ENCODE measurements around the gene RDH5. TPM values are rescaled to one million over a fixed set of nuclear protein-coding genes. Genes with fewer than 3 reads are reported as not detected.
A peak's percentile ranks its signal among the peaks of the same experiment; 100 is the strongest.

The RDH5 gene
- total and polyA plus RNA-seq, 2 of the 13 experiments (the other 11 are each of a cell fraction or from before 2014, with no cell fraction given) = 2.6 to 5.7 TPM

DNA sequence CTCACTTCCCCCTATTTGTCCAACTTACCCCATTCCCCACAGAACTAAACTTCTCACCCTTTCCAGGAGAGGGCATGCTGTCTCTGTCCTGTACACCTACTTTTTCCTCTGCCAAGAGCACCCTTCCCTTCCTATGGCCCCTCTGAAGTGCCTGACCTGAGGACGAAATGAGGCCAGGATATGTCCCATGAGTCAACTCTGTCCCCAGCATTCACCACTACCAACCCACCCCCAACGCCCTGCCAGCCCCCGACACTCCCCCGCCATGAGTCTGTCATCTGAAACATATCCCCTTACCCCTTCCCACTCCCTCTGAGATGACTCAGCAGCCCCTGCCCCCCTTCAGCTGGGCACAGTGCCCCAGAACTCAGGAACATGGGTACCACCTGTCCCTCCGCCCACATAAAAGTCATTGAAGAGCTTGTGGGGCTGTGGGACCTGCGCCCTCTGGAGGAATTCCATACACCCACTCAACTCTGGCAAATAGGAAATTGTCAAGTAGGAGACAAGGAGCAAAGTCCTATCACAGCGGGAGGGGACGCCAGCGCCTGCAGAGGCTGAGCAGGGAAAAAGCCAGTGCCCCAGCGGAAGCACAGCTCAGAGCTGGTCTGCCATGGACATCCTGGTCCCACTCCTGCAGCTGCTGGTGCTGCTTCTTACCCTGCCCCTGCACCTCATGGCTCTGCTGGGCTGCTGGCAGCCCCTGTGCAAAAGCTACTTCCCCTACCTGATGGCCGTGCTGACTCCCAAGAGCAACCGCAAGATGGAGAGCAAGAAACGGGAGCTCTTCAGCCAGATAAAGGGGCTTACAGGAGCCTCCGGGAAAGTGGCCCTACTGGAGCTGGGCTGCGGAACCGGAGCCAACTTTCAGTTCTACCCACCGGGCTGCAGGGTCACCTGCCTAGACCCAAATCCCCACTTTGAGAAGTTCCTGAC, 38.8 kb upstream of the RDH5 start (continued):
- no peak for TF ChIP-seq STAT6 (CRISPR knock-in tag; IDR thresholded peaks at IDR 0.05; ENCODE audit: borderline replicate concordance)
- TF ChIP-seq ZNF512B (CRISPR knock-in tag; IDR thresholded peaks at IDR 0.05; ENCODE audit: borderline replicate concordance) = no peak
- TF ChIP-seq, protein P1, sequence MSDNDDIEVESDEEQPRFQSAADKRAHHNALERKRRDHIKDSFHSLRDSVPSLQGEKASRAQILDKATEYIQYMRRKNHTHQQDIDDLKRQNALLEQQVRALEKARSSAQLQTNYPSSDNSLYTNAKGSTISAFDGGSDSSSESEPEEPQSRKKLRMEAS (IDR thresholded peaks at IDR 0.05) = peak; percentile 58
- TF ChIP-seq BHLHE40 (IDR thresholded peaks at IDR 0.05; ENCODE audit: low read length) = no peak
- peak; percentile 93 for TF ChIP-seq ZNF605 (CRISPR knock-in tag; IDR thresholded peaks at IDR 0.05)
- TF ChIP-seq NFYB (CRISPR knock-in tag; IDR thresholded peaks at IDR 0.05) = peak; percentile 12; the same call in 1 of the 2 replicates
- peak; percentile 66; the same call in 1 of the 2 replicates for TF ChIP-seq ERF (CRISPR knock-in tag; IDR thresholded peaks at IDR 0.05)
- TF ChIP-seq, protein P2, sequence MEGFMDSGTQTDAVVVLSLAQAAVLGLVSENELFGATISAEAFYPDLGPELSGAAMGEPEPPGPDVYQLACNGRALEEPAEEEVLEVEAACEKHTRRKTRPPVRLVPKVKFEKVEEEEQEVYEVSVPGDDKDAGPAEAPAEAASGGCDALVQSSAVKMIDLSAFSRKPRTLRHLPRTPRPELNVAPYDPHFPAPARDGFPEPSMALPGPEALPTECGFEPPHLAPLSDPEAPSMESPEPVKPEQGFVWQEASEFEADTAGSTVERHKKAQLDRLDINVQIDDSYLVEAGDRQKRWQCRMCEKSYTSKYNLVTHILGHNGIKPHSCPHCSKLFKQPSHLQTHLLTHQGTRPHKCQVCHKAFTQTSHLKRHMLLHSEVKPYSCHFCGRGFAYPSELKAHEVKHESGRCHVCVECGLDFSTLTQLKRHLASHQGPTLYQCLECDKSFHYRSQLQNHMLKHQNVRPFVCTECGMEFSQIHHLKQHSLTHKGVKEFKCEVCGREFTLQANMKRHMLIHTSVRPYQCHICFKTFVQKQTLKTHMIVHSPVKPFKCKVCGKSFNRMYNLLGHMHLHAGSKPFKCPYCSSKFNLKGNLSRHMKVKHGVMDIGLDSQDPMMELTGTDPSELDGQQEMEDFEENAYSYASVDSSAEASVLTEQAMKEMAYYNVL (CRISPR knock-in tag; IDR thresholded peaks at IDR 0.05; ENCODE audit: borderline replicate concordance) = peak; percentile 63; the same call in 1 of the 2 replicates
- no peak for TF ChIP-seq HNRNPK (IDR thresholded peaks at IDR 0.05; ENCODE audit: low read depth, low read length, poor library complexity, severe bottlenecking)
- peak; percentile 67 for TF ChIP-seq ZMYM4 (CRISPR knock-in tag; IDR thresholded peaks at IDR 0.05)
- TF ChIP-seq POLR2AphosphoS2 (IDR thresholded peaks at IDR 0.05; ENCODE audit: low read depth, low read length) = no peak
- TF ChIP-seq NCOR1 (IDR thresholded peaks at IDR 0.05; ENCODE audit: borderline replicate concordance, low read length) = peak; percentile 24; the same call in 1 of the 2 replicates
- TF ChIP-seq FOXO4 (CRISPR knock-in tag; conservative IDR thresholded peaks at IDR 0.05) = no peak
- no peak for TF ChIP-seq FOXJ3 (CRISPR knock-in tag; IDR thresholded peaks at IDR 0.05; ENCODE audit: borderline replicate concordance)
- TF ChIP-seq ZNF784 (CRISPR knock-in tag; IDR thresholded peaks at IDR 0.05; ENCODE audit: borderline replicate concordance) = no peak
- peak; percentile 94 for TF ChIP-seq XRCC5 (optimal IDR thresholded peaks at IDR 0.05; ENCODE audit: low read length)
- peak; percentile 81; the same call in 1 of the 2 replicates for TF ChIP-seq WIZ (CRISPR knock-in tag; IDR thresholded peaks at IDR 0.05)
